Measurements from ENCODE around the gene ZFP69B. TPM values are rescaled to one million over a fixed set of nuclear protein-coding genes. Genes with fewer than 3 reads are reported as not detected.

The ZFP69B gene
- total and polyA plus RNA-seq, 2 experiments from 2014 or later, result 5.2 to 10.8 TPM

DNA sequence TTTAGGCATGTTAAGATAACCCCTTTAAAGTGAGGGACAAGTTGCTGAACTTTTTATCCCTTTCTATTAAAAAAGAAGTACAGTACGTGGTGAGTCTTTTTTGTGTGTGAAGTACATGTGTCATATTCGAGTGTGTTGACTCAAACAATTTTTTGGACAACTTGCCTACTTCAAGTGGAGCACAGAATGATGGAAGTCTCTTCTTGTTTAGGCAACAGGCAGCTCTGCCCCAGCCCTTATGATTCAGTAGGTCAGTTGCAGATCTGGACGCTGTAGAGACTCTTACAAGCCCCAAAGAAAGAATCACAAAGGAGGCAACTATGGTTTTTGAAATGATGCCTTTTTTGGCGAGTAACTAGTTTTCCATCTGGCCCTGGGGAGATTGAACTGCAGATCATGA is 14.4 kb upstream of the ZFP69B start (continued):
- TF ChIP-seq ZNF462 (CRISPR knock-in tag; IDR thresholded peaks at IDR 0.05) (no peak), EZH2phosphoT487 (IDR thresholded peaks at IDR 0.05; ENCODE audit: unreplicated experiment) (no peak), ZNF331 (CRISPR knock-in tag; IDR thresholded peaks at IDR 0.05; ENCODE audit: low read depth) (no peak), ETS1 (IDR thresholded peaks at IDR 0.05) (no peak), JUNB (IDR thresholded peaks at IDR 0.05; ENCODE audit: unreplicated experiment) (no peak), POLR2AphosphoS5 (IDR thresholded peaks at IDR 0.05; ENCODE audit: low read depth) (no peak), STAT1 (IDR thresholded peaks at IDR 0.05; ENCODE audit: unreplicated experiment) (no peak), NANOG (IDR thresholded peaks at IDR 0.05; ENCODE audit: borderline replicate concordance) (no peak), CREB1 (CRISPR knock-in tag; IDR thresholded peaks at IDR 0.05; ENCODE audit: low read depth) (no peak)

GRCh38 chr1:40438391-40439015 is 11.8 kb upstream of the ZFP69B start:
- ATAC-seq (peak; percentile 75), DNase-seq (ENCODE audit: low spot score) (peak; percentile 73)
- Histone ChIP-seq H3K79me2 (replicated peaks; ENCODE audit: insufficient read depth) (no peaks in the 10 kb centered on the region), H3K9me2 (ENCODE audit: insufficient read depth) (no peaks in the 10 kb centered on the region), H3K4me2 (no peak overlapping the region), H3K27ac (ENCODE audit: low read depth) (no peak overlapping the region), H3K27me3 (ENCODE audit: insufficient read depth) (no peaks in the 10 kb centered on the region), H2AFZ (no peak overlapping the region), H3K4me3 (no peak overlapping the region), H3K36me3 (ENCODE audit: insufficient read depth) (no peaks in the 10 kb centered on the region), H4K20me1 (replicated peaks; ENCODE audit: insufficient read depth) (no peaks in the 10 kb centered on the region), H3K4me1 (ENCODE audit: insufficient read depth) (no peaks in the 10 kb centered on the region), H3F3A (replicated peaks; ENCODE audit: low read depth) (no peaks in the 10 kb centered on the region)
- H3K27me3 Mint-ChIP-seq (ENCODE audit: insufficient read depth, low read depth, poor library complexity), result no peaks in the 10 kb centered on the region
- no peak overlapping the region for H3K4me3 Mint-ChIP-seq
- no peak for TF ChIP-seq ZNF114 (CRISPR knock-in tag; IDR thresholded peaks at IDR 0.05)
- peak; percentile 69 to 74 for TF ChIP-seq CTCF (conservative IDR thresholded peaks at IDR 0.05; ENCODE audit: low read depth in 2 of 2)
- no peak overlapping the region for H3K27ac Mint-ChIP-seq
- no peaks in the 10 kb centered on the region for H3K36me3 Mint-ChIP-seq (ENCODE audit: low read depth)
- no peaks in the 10 kb centered on the region for H3K9me3 Mint-ChIP-seq
- no peaks in the 10 kb centered on the region for H3K4me1 Mint-ChIP-seq

Data from GM23338 (cell line).